Cortex of kidney (tissue), 1 donor: Measurements from ENCODE around the gene GGA3.
"Not testable (repeated sequence)": the region's sequence is repeated elsewhere in the genome, so short reads cannot be mapped to it uniquely, and the experiment has no call there.

ENCODE experiments used
- DNase-seq: peaks from one replicate; lab custom pipeline; 2025; lab: John Stamatoyannopoulos, UW

Gene GGA3

GRCh38 chr17:75261336-75262111 lies at the start of gene GGA3, which contains the start of gene MRPS7:
Gene GGA3 (minus strand): TSS chr17:75261606. CDS start chr17:75261587, 19 bp downstream.
Gene MRPS7 (plus strand): TSS chr17:75261879. CDS start chr17:75261901, 22 bp downstream.
- no peak for DNase-seq

- DNase-seq, result no peak
These were observed 47.6 kb upstream of the GGA3 start for GRCh38 chr17:75308732-75309629.

- DNase-seq, result no peak
These were observed 46.7 kb upstream of the GGA3 start for GRCh38 chr17:75307957-75308731.

- no peak for DNase-seq
These were observed 40.2 kb upstream of the GGA3 start for GRCh38 chr17:75301502-75302206.

GRCh38 chr17:75301049-75301448 lies 39.6 kb upstream of the GGA3 start:
- DNase-seq, result no peak

GRCh38 chr17:75300280-75300679 lies 38.9 kb upstream of the GGA3 start:
- DNase-seq, result no peak

- no peak for DNase-seq
These were observed 34.1 kb upstream of the GGA3 start for GRCh38 chr17:75295201-75296158.

- not testable (repeated sequence) for DNase-seq
These were observed 31.5 kb upstream of the GGA3 start for GRCh38 chr17:75292810-75293448.

GRCh38 chr17:75289832-75290337 lies 28.5 kb upstream of the GGA3 start:
- DNase-seq, result no peak

- DNase-seq, result peak; percentile 71
These were observed 27.9 kb upstream of the GGA3 start, which contains the start of gene SLC25A19 for GRCh38 chr17:75289115-75289831. Gene SLC25A19 (minus strand): TSS chr17:75289433. CDS start chr17:75286764, 2,669 bp downstream.

- no peak for DNase-seq
These were observed 27.3 kb upstream of the GGA3 start for GRCh38 chr17:75288770-75289114.

- no peak for DNase-seq
These were observed 27.0 kb upstream of the GGA3 start for GRCh38 chr17:75288359-75288758.

GRCh38 chr17:75287221-75287620 lies 25.8 kb upstream of the GGA3 start:
- DNase-seq, result no peak

GRCh38 chr17:75285123-75285522 lies 23.7 kb upstream of the GGA3 start:
- DNase-seq, result no peak

GRCh38 chr17:75280189-75280588 lies 18.8 kb upstream of the GGA3 start:
- not testable (repeated sequence) for DNase-seq

GRCh38 chr17:75277664-75278071 lies 16.3 kb upstream of the GGA3 start:
- no peak for DNase-seq

GRCh38 chr17:75273977-75274708 lies 12.7 kb upstream of the GGA3 start:
- no peak for DNase-seq

GRCh38 chr17:75272848-75273184 lies 11.4 kb upstream of the GGA3 start:
- DNase-seq, result no peak
